Right kidney (tissue), 1 donor: ENCODE results near the gene MMAB.

ENCODE experiments used
- DNase-seq: peaks from one replicate; pipeline ENCODE4 v3.0.0-alpha.2; 2016

MMAB gene

GRCh38 chr12:109586385-109587296, 13.3 kb upstream of the MMAB start:
- no peak for DNase-seq

- no peak for DNase-seq
Measured at GRCh38 chr12:109583733-109584132, 10.4 kb upstream of the MMAB start.

- DNase-seq: no peak
Measured at GRCh38 chr12:109582636-109583035, 9.3 kb upstream of the MMAB start.

GRCh38 chr12:109581856-109582255, 8.6 kb upstream of the MMAB start:
- DNase-seq: no peak

- no peak for DNase-seq
Measured at GRCh38 chr12:109581334-109581691, 8.0 kb upstream of the MMAB start.

- no peak for DNase-seq
Measured at GRCh38 chr12:109580684-109581333, 7.5 kb upstream of the MMAB start.

- no peak for DNase-seq
Measured at GRCh38 chr12:109580272-109580671, 7.0 kb upstream of the MMAB start.

GRCh38 chr12:109579639-109580038, 6.3 kb upstream of the MMAB start:
- no peak for DNase-seq

GRCh38 chr12:109578330-109578927, 5.1 kb upstream of the MMAB start:
- no peak for DNase-seq

- DNase-seq: no peak
Measured at GRCh38 chr12:109577311-109577710, 4.0 kb upstream of the MMAB start.

GRCh38 chr12:109575683-109576082, 2.4 kb upstream of the MMAB start:
- no peak for DNase-seq

GRCh38 chr12:109573914-109574244, 575 bp upstream of the MMAB start:
- DNase-seq: no peak

- no peak for DNase-seq
Measured at GRCh38 chr12:109572506-109572845, 828 bp downstream of the MMAB start.

GRCh38 chr12:109571773-109572505, 1.4 kb downstream of the MMAB start:
- DNase-seq: no peak

- no peak for DNase-seq
Measured at GRCh38 chr12:109568486-109568885, 4.8 kb downstream of the MMAB start.

GRCh38 chr12:109567967-109568366, 5.3 kb downstream of the MMAB start:
- no peak for DNase-seq

- no peak for DNase-seq
Measured at GRCh38 chr12:109567296-109567695, 6.0 kb downstream of the MMAB start.

GRCh38 chr12:109566424-109566823, 6.9 kb downstream of the MMAB start:
- no peak for DNase-seq

- DNase-seq: no peak
Measured at GRCh38 chr12:109563291-109564284, 9.7 kb downstream of the MMAB start.

- no peak for DNase-seq
Measured at GRCh38 chr12:109562871-109563270, 10.4 kb downstream of the MMAB start.

- DNase-seq: no peak
Measured at GRCh38 chr12:109561711-109562030, 11.6 kb downstream of the MMAB start.
